Adrenal gland (tissue), 12 donors: ENCODE data around the gene TMEM243. TPM values are rescaled to one million over a fixed set of nuclear protein-coding genes. Genes with fewer than 3 reads are reported as not detected.

Source experiments
- DNase-seq, 7 donors: peaks; one replicate each; pipeline ENCODE4 v3.0.0-alpha.2; 2019 to 2020
- H3K27ac ChIP-seq, 5 donors: fragments of 200-600 bp; sonication (generic) in 4 of 5; 1 replicate in 3 of 5; 2 replicates in 2 of 5; pipeline versions ENCODE4 v1.5.1 to v1.8.0; 2016 to 2020; ENCODE audit warnings: mild to moderate bottlenecking in 1 of 5
- H3K27me3 ChIP-seq: fragments of 200-600 bp; 2 replicates; pipeline ENCODE4 v1.8.0; 2021
- H3K36me3 ChIP-seq, 2 donors: fragments of 200-600 bp; replicated peaks in 1 of 2; 1 replicate in 1 of 2; 2 replicates in 1 of 2; pipeline versions ENCODE4 v1.5.1 to v1.8.0; 2018 to 2022
- H3K4me1 ChIP-seq, 2 donors: fragments of 200-600 bp; replicated peaks in 1 of 2; 1 replicate in 1 of 2; 2 replicates in 1 of 2; pipeline versions ENCODE4 v1.5.1 to v1.8.0; 2018 to 2021
- H3K4me3 ChIP-seq, 4 donors: fragments of 200-600 bp; sonication (generic) in 3 of 4; one replicate each; pipeline ENCODE4 v1.5.1; 2016 to 2018
- H3K9me3 ChIP-seq, 3 donors: fragments of 200-600 bp; sonication (generic) in 1 of 3; replicated peaks in 1 of 3; 1 replicate in 2 of 3; 2 replicates in 1 of 3; pipeline versions ENCODE4 v1.5.1 to v1.8.0; 2016 to 2021
- CTCF ChIP-seq, 6 experiments: fragments of 450-650 bp in 4 of 6; fragments of 200-600 bp in 2 of 6; sonication (generic) in 1 of 6; IDR thresholded peaks; 1 replicate in 5 of 6; 2 replicates in 1 of 6; pipeline versions ENCODE4 v1.5.1 to v1.8.0; 2016 to 2021; ENCODE audit warnings: antibody characterized with exemption in 6 of 6, mild to moderate bottlenecking in 2 of 6, moderate library complexity in 1 of 6
- POLR2A ChIP-seq, 2 donors: fragments of 450-650 bp; IDR thresholded peaks; one replicate each; pipeline ENCODE4 v1.6.1; 2017; ENCODE audit warnings: antibody characterized with exemption in 2 of 2, mild to moderate bottlenecking in 2 of 2, moderate library complexity in 1 of 2
- WGBS, 4 donors: extraction: QIAGEN DNeasy Blood & Tissue Kit in 2 of 4; methylation state at CpG; one replicate each; pipeline versions ENCODE4 v1.1.5 to v1.1.7; 2013 to 2017; 5-methylcytosine and 5-hydroxymethylcytosine counted together
- intact Hi-C, 2 donors: fragments of 100-400 bp; cut with DNase I; formaldehyde crosslinking; loops; one replicate each; pipeline versions ENCODE4 v1.14.1 to v1.15.0; 2022 to 2023
- polyA plus RNA-seq, 3 donors: library from polyadenylated mRNA; stranded (reverse); fragments of 200-250 nt in 2 of 3; fragments of 350-450 nt in 1 of 3; fragmentation: Illumina TruSeq in 1 of 3; extraction: RNeasy Lipid Tissue Mini Kit (QIAGEN cat#74804) in 1 of 3; gene quantifications; one replicate each; pipeline ENCODE4 v1.2.3, GENCODE V29; 2013 to 2014
- total RNA-seq, 9 donors: library from RNA; depleted of rRNA in 4 of 9; stranded (reverse); fragments of >200 nt in 4 of 9; fragments of 120-200 nt in 1 of 9; fragmentation: NEBNext Ultra II Directional in 1 of 9; extraction: Animal tissue kit (Norgen Biotek cat#: 25700) in 1 of 9; gene quantifications; one replicate each; pipeline versions ENCODE4 v1.1.0 to v1.2.4, GENCODE V29; 2013 to 2023
- donor health status: healthy with polysubstance abuse.
- donor health status: Bipolar disorder and iron deficiency.
- donor health status: DM: yes; HTN: yes; CAD: no.
- donor health status: DM: no; HTN: no; CAD: no.
- donor health status: DM: no; HTN: no; CAD: no.
- donor health status: DM: yes; HTN: yes; CAD: no.

The TMEM243 gene
- total and polyA plus RNA-seq, 12 donors, result 13.7 to 63.4 (median 20.8) TPM

- DNase-seq, result peak in 1 of 7 donors; percentile 2
- Histone ChIP-seq H3K9me3 (no peaks in the 10 kb centered on the region), H3K27ac (no peak overlapping the region), H3K27me3 (no peaks in the 10 kb centered on the region), H3K4me1 (no peaks in the 10 kb centered on the region), H3K4me3 (no peak overlapping the region), H3K36me3 (no peaks in the 10 kb centered on the region)
- no peak for TF ChIP-seq POLR2A (IDR thresholded peaks at IDR 0.05)
- TF ChIP-seq CTCF (IDR thresholded peaks at IDR 0.05), result no peak
- 46 to 59% (median 49%) methylated on average over 5 to 7 of the region's 7 CpGs for WGBS, 4 donors
- intact Hi-C loops, result loop anchor here in 1 of 2 donors (5.0 kb wide), 1 partner anchor 304 kb away; no protein-coding TSS in a partner anchor
Observed at GRCh38 chr7:87231258-87231657, 11.7 kb upstream of the TMEM243 start.

- WGBS, 4 donors, result 55 to 72% (median 62%) methylated on average over 3 of the region's 3 CpGs
- H3K4me1 ChIP-seq, result no peaks in the 10 kb centered on the region
- H3K27me3 ChIP-seq, result no peaks in the 10 kb centered on the region
- H3K27ac ChIP-seq, result no peak overlapping the region
- no peaks in the 10 kb centered on the region for H3K9me3 ChIP-seq
- DNase-seq, result no peak
- intact Hi-C loops, result loop anchor here in 1 of 2 donors (10.0 kb wide), 1 partner anchor 292 kb away; no protein-coding TSS in a partner anchor
- no peak for TF ChIP-seq CTCF (IDR thresholded peaks at IDR 0.05)
- TF ChIP-seq POLR2A (IDR thresholded peaks at IDR 0.05), result no peak
- H3K36me3 ChIP-seq, result no peaks in the 10 kb centered on the region
- no peak overlapping the region for H3K4me3 ChIP-seq
Observed at GRCh38 chr7:87226495-87226894, 7.0 kb upstream of the TMEM243 start.

- Histone ChIP-seq H3K27ac (no peak overlapping the region), H3K4me3 (no peak overlapping the region), H3K36me3 (no peaks in the 10 kb centered on the region), H3K9me3 (no peaks in the 10 kb centered on the region), H3K27me3 (no peaks in the 10 kb centered on the region), H3K4me1 (peaks cover 6 to 8% of the 10 kb centered on the region in 2 donors)
- TF ChIP-seq POLR2A (IDR thresholded peaks at IDR 0.05), result no peak
- intact Hi-C loops, result loop anchor here in 1 of 2 donors (10.0 kb wide), 1 partner anchor 291 kb away; no protein-coding TSS in a partner anchor
- 54 to 85% (median 68%) methylated on average over 1 of the region's 1 CpG for WGBS, 4 donors
- no peak for DNase-seq
Observed at GRCh38 chr7:87225696-87226095, 6.2 kb upstream of the TMEM243 start.

GRCh38 chr7:87223666-87224065 lies 4.1 kb upstream of the TMEM243 start:
- intact Hi-C loops, result loop anchor here in 1 of 2 donors (10.0 kb wide), 1 partner anchor 289 kb away; no protein-coding TSS in a partner anchor
- WGBS, 4 donors, result 56 to 82% (median 73%) methylated on average over 1 of the region's 1 CpG
- H3K4me1 ChIP-seq, result peaks cover 7 to 12% of the 10 kb centered on the region in 2 donors

More at GRCh38 chr7:87223666-87224065, 4.1 kb upstream of the TMEM243 start:
- Histone ChIP-seq H3K36me3 (no peaks in the 10 kb centered on the region), H3K4me3 (no peak overlapping the region), H3K27ac (no peak overlapping the region), H3K27me3 (no peaks in the 10 kb centered on the region), H3K9me3 (no peaks in the 10 kb centered on the region)
- TF ChIP-seq CTCF (IDR thresholded peaks at IDR 0.05), result no peak
- no peak for TF ChIP-seq POLR2A (IDR thresholded peaks at IDR 0.05)
- DNase-seq, result no peak
